Hippocampal formation (tissue), 2 donors: ENCODE data around the gene FSTL4.
"Not testable (repeated sequence)": the region's sequence is repeated elsewhere in the genome, so short reads cannot be mapped to it uniquely, and the experiment has no call there.

ENCODE experiments used
- DNase-seq, 2 donors: peaks; one replicate each; lab custom pipeline; 2025; lab: John Stamatoyannopoulos, UW

Gene FSTL4

GRCh38 chr5:133170756-133171387, 441.5 kb downstream of the FSTL4 start:
- DNase-seq, result not testable (repeated sequence)

GRCh38 chr5:133164759-133165158, 447.6 kb downstream of the FSTL4 start:
- no peak for DNase-seq

GRCh38 chr5:133163839-133164238, 448.5 kb downstream of the FSTL4 start:
- no peak for DNase-seq

- no peak for DNase-seq
Measured at GRCh38 chr5:133159543-133159942, 452.8 kb downstream of the FSTL4 start.

GRCh38 chr5:133155326-133155969, 456.9 kb downstream of the FSTL4 start:
- no peak for DNase-seq

- no peak for DNase-seq
Measured at GRCh38 chr5:133154274-133155075, 457.9 kb downstream of the FSTL4 start.

- DNase-seq, result no peak
Measured at GRCh38 chr5:133150909-133151544, 461.3 kb downstream of the FSTL4 start.

- no peak for DNase-seq
Measured at GRCh38 chr5:133149345-133149744, 463.0 kb downstream of the FSTL4 start.

- no peak for DNase-seq
Measured at GRCh38 chr5:133147815-133148567, 464.4 kb downstream of the FSTL4 start.

- no peak for DNase-seq
Measured at GRCh38 chr5:133147411-133147810, 464.9 kb downstream of the FSTL4 start.
